Transverse colon (tissue), 4 donors: ENCODE measurements around the gene OARD1. TPM values are rescaled to one million over a fixed set of nuclear protein-coding genes. Genes with fewer than 3 reads are reported as not detected.

ENCODE experiments used
- DNase-seq: peaks from one replicate; pipeline ENCODE4 v3.0.0-alpha.2; 2019
- H3K27ac ChIP-seq, 4 donors: fragments of 200-600 bp; sonication (generic); 2 replicates each; pipeline ENCODE4 v1.5.1; 2016 to 2018; ENCODE audit warnings: inconsistent platforms in 4 of 4
- H3K27me3 ChIP-seq: fragments of 200-600 bp; sonication (generic); 2 replicates; pipeline ENCODE4 v1.5.1; 2017; ENCODE audit warnings: inconsistent platforms
- H3K36me3 ChIP-seq, 4 donors: fragments of 200-600 bp; sonication (generic); 2 replicates each; pipeline ENCODE4 v1.5.1; 2017 to 2019; ENCODE audit warnings: inconsistent platforms in 4 of 4
- H3K4me1 ChIP-seq, 4 donors: fragments of 200-600 bp; sonication (generic); 2 replicates each; pipeline ENCODE4 v1.5.1; 2017 to 2020; ENCODE audit warnings: inconsistent platforms in 4 of 4
- H3K4me3 ChIP-seq, 4 donors: fragments of 200-600 bp; sonication (generic); 1 replicate in 1 of 4; 2 replicates in 3 of 4; pipeline versions ENCODE4 v1.5.1 to v1.6.1; 2017 to 2019; ENCODE audit warnings: inconsistent platforms in 4 of 4
- H3K9me3 ChIP-seq, 2 donors: fragments of 200-600 bp; sonication (generic); 2 replicates each; pipeline ENCODE4 v1.5.1; 2017 to 2019; ENCODE audit warnings: inconsistent platforms in 2 of 2
- EP300 ChIP-seq: sonication (generic); formaldehyde crosslinking; IDR thresholded peaks from one replicate; pipeline ENCODE4 v1.6.1; 2017; ENCODE audit warnings: antibody characterized with exemption, low read depth
- POLR2A ChIP-seq: fragments of 450-650 bp; IDR thresholded peaks from one replicate; pipeline ENCODE4 v1.6.1; 2016; ENCODE audit warnings: antibody characterized with exemption, mild to moderate bottlenecking, moderate library complexity
- POLR2AphosphoS5 ChIP-seq, 3 donors: sonication (generic); formaldehyde crosslinking; IDR thresholded peaks; one replicate each; pipeline ENCODE4 v1.6.1; 2016; ENCODE audit warnings: antibody characterized with exemption in 3 of 3
- WGBS, 2 donors: methylation state at CpG; one replicate each; pipeline ENCODE4 v1.1.5; 2018; ENCODE audit warnings: low coverage in 1 of 2; 5-methylcytosine and 5-hydroxymethylcytosine counted together
- in situ Hi-C, 4 donors: fragments of 200-750 bp; cut with MboI; loops; one replicate each; pipeline versions ENCODE4 v1.15.0 to v1.15.1; 2017; ENCODE audit warnings: low sequenced_read_pairs in 3 of 4, low pct_ligation_motif_present in 1 of 4, low pct_unique_long_range_greater_than_20kb in 1 of 4
- intact Hi-C: fragments of 100-400 bp; cut with DNase I; formaldehyde crosslinking; loops from one replicate; pipeline ENCODE4 v1.15.1; 2023; ENCODE audit warnings: low total_unique reads
- total RNA-seq, 4 donors: library from RNA; depleted of rRNA; stranded (reverse); fragments of >200 nt; gene quantifications; one replicate each; pipeline ENCODE4 v1.1.0, GENCODE V29; 2016
- TF ChIP-seq, protein P1 (sequence below), 5 experiments: fragments of 200-600 bp in 3 of 5; fragments of 450-650 bp in 2 of 5; sonication (generic) in 3 of 5; IDR thresholded peaks; 1 replicate in 2 of 5; 2 replicates in 3 of 5; pipeline ENCODE4 v1.5.1; 2016 to 2017; ENCODE audit warnings: antibody characterized with exemption in 5 of 5, inconsistent platforms in 3 of 5, mild to moderate bottlenecking in 2 of 5, moderate library complexity in 1 of 5

OARD1 gene
- total RNA-seq, 4 donors from 2014 or later: 1.4 to 27.6 (median 13.7) TPM

DNA sequence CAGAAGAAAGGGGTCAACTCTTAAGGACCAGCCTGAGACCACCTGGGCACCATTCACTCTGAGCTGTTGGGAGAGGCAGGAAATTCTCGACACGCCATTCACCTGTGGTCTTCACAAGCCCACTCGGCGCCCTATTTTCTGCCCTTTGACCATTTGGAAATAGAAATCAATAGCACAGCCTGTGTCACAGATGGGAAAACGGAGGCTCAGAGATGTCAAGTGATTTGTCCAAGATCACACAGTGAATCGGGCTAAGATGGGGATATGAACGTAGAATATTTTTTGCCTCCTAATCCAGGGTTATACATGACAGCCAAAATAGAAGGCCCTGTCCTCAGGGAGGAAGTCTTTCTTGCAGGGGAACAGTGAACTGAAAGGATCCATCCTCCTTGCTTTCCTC lies 22.2 kb downstream of the OARD1 start:
- WGBS, 2 donors: 80 to 90% methylated on average over 3 to 7 of the region's 7 CpGs

DNA sequence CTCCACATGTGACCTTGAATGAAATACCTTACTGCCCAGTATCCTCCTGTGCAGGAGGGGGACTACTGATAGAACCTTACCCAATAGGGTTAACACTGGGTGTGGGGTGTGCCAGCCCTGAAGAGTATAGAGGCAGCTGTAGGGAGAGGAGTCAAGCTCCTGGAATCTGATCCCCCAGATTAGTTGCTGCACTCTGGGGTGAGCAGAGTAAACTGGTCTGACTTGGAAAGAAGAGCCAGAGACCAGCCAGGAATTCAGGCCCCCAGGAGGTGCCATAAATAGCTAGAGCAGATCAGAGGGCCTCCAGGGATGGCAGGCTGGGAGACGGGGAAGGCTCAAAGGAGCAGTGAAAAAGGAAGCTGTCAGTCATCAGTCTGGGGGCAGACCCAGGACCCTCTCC lies 22.6 kb downstream of the OARD1 start:
- H3K27ac ChIP-seq: no peak overlapping the region
- in situ Hi-C loops (loop anchor here in 2 of 4 donors (25.0 kb wide), 2 partner anchors 1062 to 1687 kb away; no protein-coding TSS in a partner anchor), intact Hi-C loops (no loop called here)
- H3K36me3 ChIP-seq: no peaks in the 10 kb centered on the region
- H3K27me3 ChIP-seq: no peaks in the 10 kb centered on the region
- DNase-seq: no peak
- no peaks in the 10 kb centered on the region for H3K4me1 ChIP-seq
- 83 to 94% methylated on average over 1 of the region's 1 CpG for WGBS, 2 donors
- no peak overlapping the region for H3K4me3 ChIP-seq
- no peaks in the 10 kb centered on the region for H3K9me3 ChIP-seq
- no peak for TF ChIP-seq POLR2AphosphoS5 (IDR thresholded peaks at IDR 0.05)
- no peak for TF ChIP-seq EP300
- TF ChIP-seq, protein P1, sequence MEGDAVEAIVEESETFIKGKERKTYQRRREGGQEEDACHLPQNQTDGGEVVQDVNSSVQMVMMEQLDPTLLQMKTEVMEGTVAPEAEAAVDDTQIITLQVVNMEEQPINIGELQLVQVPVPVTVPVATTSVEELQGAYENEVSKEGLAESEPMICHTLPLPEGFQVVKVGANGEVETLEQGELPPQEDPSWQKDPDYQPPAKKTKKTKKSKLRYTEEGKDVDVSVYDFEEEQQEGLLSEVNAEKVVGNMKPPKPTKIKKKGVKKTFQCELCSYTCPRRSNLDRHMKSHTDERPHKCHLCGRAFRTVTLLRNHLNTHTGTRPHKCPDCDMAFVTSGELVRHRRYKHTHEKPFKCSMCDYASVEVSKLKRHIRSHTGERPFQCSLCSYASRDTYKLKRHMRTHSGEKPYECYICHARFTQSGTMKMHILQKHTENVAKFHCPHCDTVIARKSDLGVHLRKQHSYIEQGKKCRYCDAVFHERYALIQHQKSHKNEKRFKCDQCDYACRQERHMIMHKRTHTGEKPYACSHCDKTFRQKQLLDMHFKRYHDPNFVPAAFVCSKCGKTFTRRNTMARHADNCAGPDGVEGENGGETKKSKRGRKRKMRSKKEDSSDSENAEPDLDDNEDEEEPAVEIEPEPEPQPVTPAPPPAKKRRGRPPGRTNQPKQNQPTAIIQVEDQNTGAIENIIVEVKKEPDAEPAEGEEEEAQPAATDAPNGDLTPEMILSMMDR (IDR thresholded peaks at IDR 0.05): no peak
- no peak for TF ChIP-seq POLR2A

More for the DNA sequence above, 22.2 kb downstream of the OARD1 start:
- DNase-seq: no peak
- Histone ChIP-seq H3K4me1 (no peaks in the 10 kb centered on the region), H3K9me3 (no peaks in the 10 kb centered on the region), H3K27ac (no peak overlapping the region), H3K36me3 (no peaks in the 10 kb centered on the region), H3K4me3 (no peak overlapping the region), H3K27me3 (no peaks in the 10 kb centered on the region)
- TF ChIP-seq, protein P1 (IDR thresholded peaks at IDR 0.05): no peak
- TF ChIP-seq EP300 (no peak), POLR2AphosphoS5 (IDR thresholded peaks at IDR 0.05) (no peak), POLR2A (no peak)
- intact Hi-C loops: no loop called here
- in situ Hi-C loops: loop anchor here in 2 of 4 donors (25.0 kb wide), 2 partner anchors 1063 to 1688 kb away; no protein-coding TSS in a partner anchor

DNA sequence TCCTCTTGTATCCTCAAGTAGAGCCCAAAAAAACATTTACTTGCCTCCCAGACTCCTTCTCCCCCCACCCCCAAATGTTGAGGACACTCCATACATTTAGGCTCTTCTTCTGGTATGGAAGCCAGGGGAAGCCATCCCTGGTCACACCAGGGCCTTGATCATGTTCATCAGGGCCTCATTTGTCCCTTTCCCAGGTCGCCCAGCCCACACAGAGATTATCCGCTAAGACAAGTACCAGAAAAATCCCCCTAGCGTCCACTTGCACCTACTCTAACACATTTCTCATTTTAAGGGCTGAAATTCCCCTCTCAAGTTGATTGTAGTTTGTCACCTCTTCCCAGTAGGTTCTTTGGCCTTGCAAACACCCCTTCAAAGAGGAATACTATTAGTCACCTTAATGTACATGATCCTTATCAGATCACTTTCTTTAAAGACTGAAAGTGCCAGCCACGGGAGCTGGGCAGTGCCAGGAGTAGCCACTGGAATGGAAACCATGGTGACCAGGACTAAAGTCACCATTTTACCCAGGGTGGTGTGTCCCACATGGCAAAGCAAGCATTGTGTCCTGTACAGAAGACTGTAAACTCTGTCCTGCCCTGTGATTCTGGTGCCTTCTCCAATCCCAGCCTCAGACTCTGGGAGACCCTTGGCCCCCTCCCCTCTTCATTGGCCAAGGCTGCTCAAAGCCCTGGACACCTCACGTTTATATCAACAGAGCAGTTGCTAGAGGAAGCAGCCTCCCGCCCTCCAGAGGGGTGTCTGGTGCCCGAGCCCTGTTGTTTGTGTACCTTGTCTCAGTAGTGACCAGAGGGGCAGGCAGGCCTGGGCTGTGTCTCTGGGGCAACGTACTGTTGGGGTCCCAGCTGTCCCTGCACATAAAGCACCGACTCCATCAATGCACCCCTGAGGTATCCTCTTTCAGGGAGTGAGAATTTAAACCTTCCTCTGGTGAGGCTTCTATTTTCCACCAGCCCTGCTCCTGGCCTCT lies 24.1 kb downstream of the OARD1 start:
- intact Hi-C loops (no loop called here), in situ Hi-C loops (loop anchor here in 2 of 4 donors (25.0 kb wide), 2 partner anchors 1061 to 1686 kb away; no protein-coding TSS in a partner anchor)
- Histone ChIP-seq H3K27me3 (no peaks in the 10 kb centered on the region), H3K36me3 (no peaks in the 10 kb centered on the region), H3K9me3 (no peaks in the 10 kb centered on the region), H3K4me1 (no peaks in the 10 kb centered on the region), H3K27ac (no peak overlapping the region), H3K4me3 (no peak overlapping the region)
- 60 to 86% methylated on average over 1 to 9 of the region's 9 CpGs for WGBS, 2 donors
- DNase-seq: no peak
- TF ChIP-seq POLR2AphosphoS5 (IDR thresholded peaks at IDR 0.05) (no peak), POLR2A (no peak), EP300 (no peak)
- TF ChIP-seq, protein P1 (IDR thresholded peaks at IDR 0.05): no peak

DNA sequence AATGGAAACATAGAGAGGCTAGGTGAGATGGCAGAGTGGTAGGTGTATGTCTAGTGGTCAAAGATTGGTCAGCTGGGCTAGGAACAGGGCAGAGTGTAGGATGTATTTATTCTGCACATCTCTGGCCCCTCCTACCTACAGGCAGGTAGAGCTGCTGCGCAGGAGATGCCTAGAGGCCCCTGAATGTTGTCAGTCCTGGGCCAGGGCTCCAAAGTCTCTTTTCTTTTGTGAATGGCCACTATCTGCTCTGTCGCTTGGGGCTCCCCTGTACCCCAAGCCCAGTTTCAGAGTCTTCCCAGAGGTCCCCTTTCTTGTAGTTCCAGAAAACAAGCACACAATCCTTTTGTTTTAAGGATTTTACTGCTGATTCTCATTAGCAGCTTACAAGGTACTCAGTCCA lies 24.9 kb downstream of the OARD1 start:
- intact Hi-C loops (no loop called here), in situ Hi-C loops (loop anchor here in 2 of 4 donors (25.0 kb wide), 2 partner anchors 1060 to 1685 kb away; no protein-coding TSS in a partner anchor)
- H3K9me3 ChIP-seq: no peaks in the 10 kb centered on the region
- no peaks in the 10 kb centered on the region for H3K27me3 ChIP-seq
- WGBS, 2 donors: 92 to 100% methylated on average over 2 of the region's 2 CpGs
- no peak overlapping the region for H3K4me3 ChIP-seq
- H3K36me3 ChIP-seq: no peaks in the 10 kb centered on the region
- no peak overlapping the region for H3K27ac ChIP-seq
- no peak for DNase-seq
- no peaks in the 10 kb centered on the region for H3K4me1 ChIP-seq
- TF ChIP-seq POLR2AphosphoS5 (IDR thresholded peaks at IDR 0.05) (no peak), POLR2A (no peak), EP300 (no peak)
- TF ChIP-seq, protein P1 (IDR thresholded peaks at IDR 0.05): no peak
